Upper lobe of left lung (tissue), 4 donors: ENCODE results near the gene HOXB7.

ENCODE experiments used
- EP300 ChIP-seq, 4 donors: sonication (generic); formaldehyde crosslinking; IDR thresholded peaks; one replicate each; pipeline ENCODE4 v1.5.1; 2017; ENCODE audit warnings: antibody characterized with exemption in 4 of 4, control low read depth in 2 of 4
- POLR2A ChIP-seq, 4 donors: fragments of 450-650 bp; IDR thresholded peaks; one replicate each; pipeline ENCODE4 v1.5.1; 2016 to 2017; ENCODE audit warnings: antibody characterized with exemption in 4 of 4, mild to moderate bottlenecking in 2 of 4
- TF ChIP-seq, protein P1 (sequence below), 6 experiments: fragments of 450-650 bp in 4 of 6; fragments of 200-600 bp in 2 of 6; sonication (generic) in 2 of 6; IDR thresholded peaks; one replicate each; pipeline ENCODE4 v1.5.1; 2016 to 2019; ENCODE audit warnings: antibody characterized with exemption in 6 of 6

DNA sequence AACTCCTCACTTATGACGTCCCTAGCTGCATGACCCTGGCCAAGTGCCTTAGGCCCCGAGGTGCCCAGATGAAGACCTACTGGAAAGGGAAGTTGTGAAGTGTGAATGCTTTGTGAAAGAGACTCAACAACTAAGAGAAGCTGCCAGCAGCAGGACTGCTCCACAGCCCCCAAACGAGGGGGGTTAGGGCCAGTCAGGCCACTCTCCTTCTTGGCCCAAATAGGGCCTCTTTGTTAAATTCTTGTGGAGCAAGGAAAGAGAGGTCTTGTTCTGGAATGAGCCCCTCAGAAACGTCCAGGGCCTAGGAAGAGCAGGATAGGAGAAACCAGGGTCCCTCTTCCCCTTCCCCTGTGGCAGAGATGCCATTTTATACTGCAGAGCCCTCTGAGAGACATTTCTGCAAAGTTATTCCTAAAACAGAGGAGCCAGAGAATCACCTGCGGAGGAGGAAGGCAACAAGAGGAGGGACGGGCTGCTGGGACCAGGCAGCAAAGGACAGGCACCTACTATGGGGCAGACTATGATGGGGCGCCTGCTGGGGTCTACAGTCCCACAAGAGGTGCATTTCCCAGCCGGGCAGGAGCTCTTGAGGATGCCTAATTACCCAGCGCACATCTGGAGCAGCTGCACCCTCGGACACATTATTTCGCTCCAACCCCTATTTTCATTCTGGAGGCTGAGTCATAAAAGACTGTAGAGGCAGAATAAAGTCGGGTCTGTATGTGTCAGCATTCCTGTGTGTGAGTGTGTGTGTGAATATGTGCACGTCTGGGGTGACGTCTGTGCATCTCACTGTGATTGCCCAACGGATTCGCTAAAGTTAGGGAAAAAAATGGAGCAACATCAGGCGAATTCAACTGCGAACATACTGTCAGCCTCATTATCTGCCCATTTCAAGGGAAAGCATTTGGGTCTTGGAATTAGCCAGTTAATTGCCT is 26.8 kb upstream of the HOXB7 start:
- TF ChIP-seq, protein P1, sequence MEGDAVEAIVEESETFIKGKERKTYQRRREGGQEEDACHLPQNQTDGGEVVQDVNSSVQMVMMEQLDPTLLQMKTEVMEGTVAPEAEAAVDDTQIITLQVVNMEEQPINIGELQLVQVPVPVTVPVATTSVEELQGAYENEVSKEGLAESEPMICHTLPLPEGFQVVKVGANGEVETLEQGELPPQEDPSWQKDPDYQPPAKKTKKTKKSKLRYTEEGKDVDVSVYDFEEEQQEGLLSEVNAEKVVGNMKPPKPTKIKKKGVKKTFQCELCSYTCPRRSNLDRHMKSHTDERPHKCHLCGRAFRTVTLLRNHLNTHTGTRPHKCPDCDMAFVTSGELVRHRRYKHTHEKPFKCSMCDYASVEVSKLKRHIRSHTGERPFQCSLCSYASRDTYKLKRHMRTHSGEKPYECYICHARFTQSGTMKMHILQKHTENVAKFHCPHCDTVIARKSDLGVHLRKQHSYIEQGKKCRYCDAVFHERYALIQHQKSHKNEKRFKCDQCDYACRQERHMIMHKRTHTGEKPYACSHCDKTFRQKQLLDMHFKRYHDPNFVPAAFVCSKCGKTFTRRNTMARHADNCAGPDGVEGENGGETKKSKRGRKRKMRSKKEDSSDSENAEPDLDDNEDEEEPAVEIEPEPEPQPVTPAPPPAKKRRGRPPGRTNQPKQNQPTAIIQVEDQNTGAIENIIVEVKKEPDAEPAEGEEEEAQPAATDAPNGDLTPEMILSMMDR (IDR thresholded peaks at IDR 0.05) = no peak
- TF ChIP-seq EP300 (IDR thresholded peaks at IDR 0.05) (no peak), POLR2A (IDR thresholded peaks at IDR 0.05) (no peak)
